Mesothelial cell of epicardium (in vitro differentiated cells): ENCODE results near the gene EIF6. TPM values are rescaled to one million over a fixed set of nuclear protein-coding genes. Genes with fewer than 3 reads are reported as not detected.

Source experiments
- DNase-seq, 2 experiments: peaks; one replicate each; pipeline ENCODE4 v3.0.0; 2021; ENCODE audit warnings: low spot score in 2 of 2; ENCODE audit not compliant: unreplicated experiment in 2 of 2
- H3K27ac Mint-ChIP-seq: 2 replicates; pipeline ENCODE4 v1.8.0; 2021; ENCODE audit warnings: mixed read lengths
- H3K27me3 Mint-ChIP-seq: 2 replicates; pipeline ENCODE4 v1.8.0; 2021; ENCODE audit warnings: low read depth, mixed read lengths
- H3K36me3 Mint-ChIP-seq: 2 replicates; pipeline ENCODE4 v1.8.0; 2021; ENCODE audit warnings: mixed read lengths
- H3K4me1 Mint-ChIP-seq: 2 replicates; pipeline ENCODE4 v1.8.0; 2021; ENCODE audit warnings: mixed read lengths
- H3K4me3 Mint-ChIP-seq: 2 replicates; pipeline ENCODE4 v1.8.0; 2021; ENCODE audit warnings: mild to moderate bottlenecking, moderate library complexity, mixed read lengths
- H3K9me3 Mint-ChIP-seq: 2 replicates; pipeline ENCODE4 v1.8.0; 2021; ENCODE audit warnings: mixed read lengths
- CTCF ChIP-seq: fragments of 200-600 bp; sonication (generic); IDR thresholded peaks from one replicate; pipeline ENCODE4 v1.5.0; 2021; ENCODE audit warnings: antibody characterized with exemption; ENCODE audit not compliant: unreplicated experiment
- total RNA-seq: library from RNA; stranded (reverse); gene quantifications from 3 replicates; pipeline ENCODE4 v1.2.1, GENCODE V29; 2021

The EIF6 gene
- total RNA-seq, 1 donor from 2014 or later = 107 TPM

DNA sequence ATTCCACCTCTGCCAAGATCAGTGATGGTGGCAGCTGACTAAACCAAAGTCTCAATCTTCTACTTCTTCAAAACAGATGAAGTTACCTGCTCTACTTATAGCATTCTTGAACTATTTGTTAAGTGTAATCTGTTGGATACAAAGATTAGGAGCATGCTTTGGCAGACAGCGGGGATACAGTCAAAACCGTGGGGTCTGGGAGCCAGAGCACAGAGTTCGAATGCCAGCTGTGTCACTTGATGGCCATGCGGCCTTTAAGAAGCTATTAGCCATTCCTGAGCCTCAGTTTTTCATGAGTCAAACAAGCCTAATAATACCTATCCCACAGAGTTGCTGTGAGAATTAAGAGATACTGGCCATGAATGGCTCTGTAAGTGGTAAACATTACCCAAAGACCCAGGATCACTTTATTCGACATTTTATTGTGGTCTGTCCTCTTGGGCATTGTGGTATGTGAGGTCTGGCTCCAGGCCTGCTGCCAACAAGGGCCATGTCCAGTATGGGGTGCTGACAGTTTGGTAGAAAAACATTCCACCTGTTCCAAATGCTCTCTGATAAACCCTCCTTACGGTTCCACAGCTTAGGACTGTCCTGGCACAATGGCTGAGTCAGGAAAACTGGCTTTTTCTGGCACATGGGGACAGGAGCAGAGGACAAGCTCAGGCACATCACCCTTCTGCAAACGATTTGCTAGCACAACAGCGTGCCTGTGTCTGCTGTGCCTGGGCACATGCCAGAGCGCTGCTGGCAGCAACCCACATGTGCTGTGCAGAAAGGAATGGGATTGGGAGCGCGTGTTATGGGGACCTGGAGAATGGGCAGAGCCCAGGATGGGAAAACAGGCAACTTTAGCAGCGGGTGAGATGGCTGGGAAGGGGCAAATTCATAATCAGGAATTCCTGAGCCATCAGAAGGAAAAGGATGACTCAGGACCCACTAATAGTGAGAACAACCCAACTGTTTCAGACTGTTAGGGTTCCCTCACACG lies 23.4 kb upstream of the EIF6 start:
- H3K27me3 Mint-ChIP-seq = no peaks in the 10 kb centered on the region
- peaks cover 1% of the 10 kb centered on the region for H3K4me1 Mint-ChIP-seq
- H3K9me3 Mint-ChIP-seq = no peaks in the 10 kb centered on the region
- TF ChIP-seq CTCF = no peak
- H3K4me3 Mint-ChIP-seq = no peak overlapping the region
- H3K36me3 Mint-ChIP-seq = peaks cover 14% of the 10 kb centered on the region
- H3K27ac Mint-ChIP-seq = no peak overlapping the region
- no peak for DNase-seq

DNA sequence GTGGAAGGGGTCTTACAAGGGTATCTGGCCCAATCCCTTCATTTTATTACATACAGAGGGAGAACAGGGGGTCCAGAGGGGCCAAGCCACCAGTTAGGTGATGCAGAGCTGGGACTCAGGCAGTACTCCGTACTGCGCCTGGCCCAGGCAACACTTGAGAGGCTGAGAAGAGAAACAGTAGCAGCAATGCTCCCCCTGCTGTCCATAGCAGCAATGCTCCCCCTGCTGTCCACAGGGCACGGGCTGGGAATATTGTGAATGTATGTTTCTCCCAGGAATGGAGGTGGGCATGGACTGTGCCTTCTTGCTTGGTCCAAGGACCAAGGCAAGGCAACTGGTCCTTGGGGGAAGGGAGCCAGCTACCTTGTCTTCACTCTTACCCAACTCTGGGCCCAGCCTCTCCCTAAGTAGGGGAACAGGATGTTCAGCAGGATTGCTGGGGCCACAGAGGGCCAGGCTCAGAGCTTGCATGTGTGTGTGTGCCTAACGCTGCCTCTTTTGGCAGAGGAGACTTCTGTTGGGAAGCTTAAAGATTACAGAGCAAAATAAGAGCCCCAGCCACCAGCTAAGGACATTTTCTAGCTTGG lies 22.5 kb upstream of the EIF6 start:
- Mint-ChIP-seq H3K27ac (no peak overlapping the region), H3K36me3 (peaks cover 7% of the 10 kb centered on the region), H3K4me1 (peaks cover 1% of the 10 kb centered on the region), H3K9me3 (no peaks in the 10 kb centered on the region), H3K27me3 (no peaks in the 10 kb centered on the region), H3K4me3 (no peak overlapping the region)
- DNase-seq = peak in 1 of 2 experiments; percentile 49
- peak; percentile 27 for TF ChIP-seq CTCF

DNA sequence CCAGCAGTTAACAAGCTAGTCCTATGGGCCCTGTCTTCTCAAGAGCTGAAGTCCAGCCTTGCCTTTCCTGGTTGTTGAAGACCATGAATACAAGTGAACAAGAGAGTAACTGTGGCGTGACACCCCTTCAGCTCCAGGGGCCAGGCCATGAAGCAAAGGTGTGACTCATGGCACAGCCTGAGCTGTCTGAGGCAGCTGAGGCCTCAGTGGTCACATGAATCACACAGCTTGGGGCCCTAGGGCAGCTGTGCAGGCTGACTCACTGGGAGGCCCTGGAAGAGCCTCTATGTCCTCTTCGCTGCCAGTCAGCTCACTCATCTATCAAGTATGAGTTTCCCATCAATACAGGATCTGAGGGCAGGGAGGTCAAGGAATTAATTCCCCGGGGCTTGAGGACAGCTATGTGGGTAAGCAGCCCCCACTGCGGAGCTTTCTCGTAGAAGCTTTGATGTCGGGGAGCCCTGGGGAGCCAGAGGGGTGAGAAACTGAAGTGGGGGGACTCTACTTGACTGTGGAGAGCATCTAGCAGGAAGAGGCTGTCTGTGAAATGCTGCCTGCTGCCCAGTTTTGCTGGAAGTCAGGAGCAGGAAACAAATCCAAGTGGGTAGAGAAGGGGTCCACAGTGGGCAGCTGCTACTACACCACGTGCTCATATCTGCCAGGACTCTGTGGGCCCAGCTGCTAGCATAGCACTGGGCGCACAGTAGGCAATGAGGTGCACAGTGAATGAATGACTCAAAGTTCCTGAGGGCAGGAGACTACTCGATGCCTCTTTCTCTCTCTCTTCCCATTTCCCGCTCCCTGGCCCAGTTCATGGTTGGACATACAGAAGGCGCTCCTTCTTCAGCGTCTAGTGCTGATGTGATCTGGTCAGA lies 21.3 kb upstream of the EIF6 start:
- TF ChIP-seq CTCF = no peak
- H3K4me3 Mint-ChIP-seq = no peak overlapping the region
- H3K27ac Mint-ChIP-seq = no peak overlapping the region
- no peak for DNase-seq
- peaks cover 6% of the 10 kb centered on the region for H3K36me3 Mint-ChIP-seq
- no peaks in the 10 kb centered on the region for H3K27me3 Mint-ChIP-seq
- H3K4me1 Mint-ChIP-seq = peaks cover 1% of the 10 kb centered on the region
- H3K9me3 Mint-ChIP-seq = no peaks in the 10 kb centered on the region

DNA sequence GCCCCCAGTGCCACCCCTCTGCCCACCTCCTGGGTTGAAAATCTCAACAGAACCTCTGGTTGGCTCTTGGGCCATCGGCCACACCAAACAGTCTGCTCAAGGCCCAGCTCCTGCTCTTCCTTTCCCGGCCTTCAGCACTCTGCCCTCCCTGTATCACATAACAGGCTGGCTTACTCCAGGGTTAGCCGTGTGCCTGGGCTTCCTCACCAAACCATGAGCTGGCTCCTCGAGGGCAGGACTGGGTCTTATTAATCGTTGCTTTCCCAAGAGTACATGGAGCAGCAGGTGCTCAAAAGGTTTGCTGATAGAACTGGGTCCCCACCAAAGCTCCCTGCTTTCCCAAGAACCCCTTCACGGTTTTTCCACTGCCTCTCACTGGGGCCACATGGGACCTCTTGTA lies 20.4 kb upstream of the EIF6 start:
- DNase-seq = no peak
- H3K27ac Mint-ChIP-seq = no peak overlapping the region

More for the DNA sequence above, 20.4 kb upstream of the EIF6 start:
- Mint-ChIP-seq H3K4me3 (no peak overlapping the region), H3K27me3 (no peaks in the 10 kb centered on the region), H3K9me3 (no peaks in the 10 kb centered on the region), H3K36me3 (peaks cover 4% of the 10 kb centered on the region), H3K4me1 (peaks cover 1% of the 10 kb centered on the region)
- TF ChIP-seq CTCF = no peak
